SU-DHL-6 (cell line): ENCODE results near the gene NTRK2.

ENCODE experiments used
- EZH2phosphoT487 ChIP-seq: fragments of 200-600 bp; sonication (generic), shearing (Covaris generic); conservative IDR thresholded peaks from 2 replicates; pipeline ENCODE4 v1.6.1; 2018; ENCODE audit warnings: mild to moderate bottlenecking, antibody characterized with exemption, low read length, moderate library complexity, mixed read lengths
- TF ChIP-seq, protein P1 (sequence below): fragments of 200-600 bp; sonication (generic); IDR thresholded peaks from one replicate; pipeline ENCODE4 v1.5.1; 2017; ENCODE audit warnings: antibody characterized with exemption, mild to moderate bottlenecking, low read length, moderate library complexity; ENCODE audit not compliant: insufficient read depth, poor library complexity, severe bottlenecking

- TF ChIP-seq, protein P1, sequence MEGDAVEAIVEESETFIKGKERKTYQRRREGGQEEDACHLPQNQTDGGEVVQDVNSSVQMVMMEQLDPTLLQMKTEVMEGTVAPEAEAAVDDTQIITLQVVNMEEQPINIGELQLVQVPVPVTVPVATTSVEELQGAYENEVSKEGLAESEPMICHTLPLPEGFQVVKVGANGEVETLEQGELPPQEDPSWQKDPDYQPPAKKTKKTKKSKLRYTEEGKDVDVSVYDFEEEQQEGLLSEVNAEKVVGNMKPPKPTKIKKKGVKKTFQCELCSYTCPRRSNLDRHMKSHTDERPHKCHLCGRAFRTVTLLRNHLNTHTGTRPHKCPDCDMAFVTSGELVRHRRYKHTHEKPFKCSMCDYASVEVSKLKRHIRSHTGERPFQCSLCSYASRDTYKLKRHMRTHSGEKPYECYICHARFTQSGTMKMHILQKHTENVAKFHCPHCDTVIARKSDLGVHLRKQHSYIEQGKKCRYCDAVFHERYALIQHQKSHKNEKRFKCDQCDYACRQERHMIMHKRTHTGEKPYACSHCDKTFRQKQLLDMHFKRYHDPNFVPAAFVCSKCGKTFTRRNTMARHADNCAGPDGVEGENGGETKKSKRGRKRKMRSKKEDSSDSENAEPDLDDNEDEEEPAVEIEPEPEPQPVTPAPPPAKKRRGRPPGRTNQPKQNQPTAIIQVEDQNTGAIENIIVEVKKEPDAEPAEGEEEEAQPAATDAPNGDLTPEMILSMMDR: no peak
- TF ChIP-seq EZH2phosphoT487: no peak
Measured at GRCh38 chr9:84748112-84748511, 78.6 kb downstream of the NTRK2 start.
